Ishikawa (cell line): ENCODE measurements around the gene WWOX.

ENCODE experiments used
- CEBPB ChIP-seq: IDR thresholded peaks from 2 replicates; pipeline ENCODE4 v1.6.1; 2012
- EGR1 ChIP-seq: IDR thresholded peaks from 2 replicates; pipeline ENCODE4 v1.6.1; 2012
- EP300 ChIP-seq: IDR thresholded peaks from 2 replicates; pipeline ENCODE4 v1.6.1; 2012; ENCODE audit warnings: borderline replicate concordance
- NFIC ChIP-seq: IDR thresholded peaks from 2 replicates; pipeline ENCODE4 v1.6.1; 2012
- YY1 ChIP-seq: IDR thresholded peaks from 2 replicates; pipeline ENCODE4 v1.6.1; 2012; ENCODE audit warnings: low read depth
- ZBTB7A ChIP-seq: IDR thresholded peaks from 2 replicates; pipeline ENCODE4 v1.6.1; 2012; ENCODE audit warnings: low read depth

DNA sequence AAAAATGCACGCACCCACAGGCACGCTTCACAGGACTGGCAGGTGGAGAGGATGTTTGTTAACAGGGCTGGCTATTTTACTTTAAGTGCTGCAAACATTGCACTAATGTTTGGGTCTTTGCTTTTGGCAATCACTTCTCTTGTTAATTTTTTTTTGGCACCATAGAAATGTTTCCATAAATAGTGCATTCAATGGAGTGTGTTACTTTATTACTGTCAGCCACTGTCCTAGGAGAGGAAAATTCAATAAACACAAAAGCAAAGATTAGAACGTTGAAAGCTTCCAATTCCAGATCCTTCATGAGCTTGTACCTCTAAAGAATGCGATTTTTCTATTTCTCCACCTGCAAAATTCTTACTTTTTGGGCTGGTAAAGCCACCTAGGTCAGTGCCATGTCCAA, 743.5 kb downstream of the WWOX start:
- TF ChIP-seq EGR1 (no peak), CEBPB (no peak), ZBTB7A (no peak), EP300 (no peak), NFIC (no peak), YY1 (no peak)
